GM12875 (cell line): ENCODE data around the gene FBN2.

Experiments used
- H3K4me3 ChIP-seq: one replicate; pipeline ENCODE4 v1.5.1; 2011; ENCODE audit warnings: low read depth, low read length, control low read depth
- CTCF ChIP-seq: IDR thresholded peaks from 2 replicates; pipeline ENCODE4 v1.5.1; 2011; ENCODE audit warnings: low read depth, mild to moderate bottlenecking, control low read depth, inconsistent platforms, low read length, moderate library complexity, borderline replicate concordance; ENCODE audit not compliant: insufficient read depth

Gene FBN2

GRCh38 chr5:128432913-128433440, 105.1 kb downstream of the FBN2 start:
- no peak overlapping the region for H3K4me3 ChIP-seq
- TF ChIP-seq CTCF = no peak

GRCh38 chr5:128427921-128428320, 110.1 kb downstream of the FBN2 start:
- H3K4me3 ChIP-seq = no peak overlapping the region
- no peak for TF ChIP-seq CTCF

GRCh38 chr5:128426090-128426534, 111.9 kb downstream of the FBN2 start:
- H3K4me3 ChIP-seq = no peak overlapping the region
- TF ChIP-seq CTCF = no peak

GRCh38 chr5:128424646-128425045, 113.4 kb downstream of the FBN2 start:
- TF ChIP-seq CTCF = no peak
- no peak overlapping the region for H3K4me3 ChIP-seq

- H3K4me3 ChIP-seq = no peak overlapping the region
- no peak for TF ChIP-seq CTCF
Observed at GRCh38 chr5:128422612-128423011, 115.4 kb downstream of the FBN2 start.

- H3K4me3 ChIP-seq = no peak overlapping the region
- TF ChIP-seq CTCF = no peak
Observed at GRCh38 chr5:128414469-128414868, 123.6 kb downstream of the FBN2 start.

GRCh38 chr5:128413356-128413755, 124.7 kb downstream of the FBN2 start:
- H3K4me3 ChIP-seq = no peak overlapping the region
- no peak for TF ChIP-seq CTCF
